Small intestine (tissue), 7 donors: ENCODE measurements around the gene COPB2. TPM values are rescaled to one million over a fixed set of nuclear protein-coding genes. Genes with fewer than 3 reads are reported as not detected.
"Not testable (repeated sequence)": the region's sequence is repeated elsewhere in the genome, so short reads cannot be mapped to it uniquely, and the experiment has no call there.

Experiments
- DNase-seq, 2 donors: peaks; one replicate each; pipeline versions ENCODE4 v3.0.0 to v3.0.0-alpha.2; 2013
- FAIRE-seq: peaks from 2 replicates; lab custom pipeline; 2012; peaks lifted over from hg19 to GRCh38; lab: Jason Lieb, UNC
- H3K27ac ChIP-seq, 3 donors: one replicate each; pipeline ENCODE4 v1.5.1; 2013; ENCODE audit warnings: low read length in 2 of 3, mild to moderate bottlenecking in 2 of 3, control low read depth in 1 of 3, inconsistent platforms in 1 of 3, low read depth in 1 of 3, moderate library complexity in 1 of 3
- H3K27me3 ChIP-seq, 3 donors: one replicate each; pipeline ENCODE4 v1.6.1; 2013; ENCODE audit warnings: low read length in 3 of 3, inconsistent platforms in 1 of 3; ENCODE audit not compliant: control insufficient read depth in 3 of 3, insufficient read depth in 3 of 3
- H3K36me3 ChIP-seq, 3 donors: one replicate each; pipeline ENCODE4 v1.6.1; 2013; ENCODE audit warnings: low read length in 3 of 3, inconsistent platforms in 1 of 3, low read depth in 1 of 3, mild to moderate bottlenecking in 1 of 3, moderate library complexity in 1 of 3; ENCODE audit not compliant: control insufficient read depth in 3 of 3, insufficient read depth in 2 of 3
- H3K4me1 ChIP-seq, 3 donors: one replicate each; pipeline ENCODE4 v1.6.1; 2013; ENCODE audit warnings: low read length in 2 of 3, inconsistent platforms in 1 of 3, low read depth in 1 of 3, mild to moderate bottlenecking in 1 of 3, moderate library complexity in 1 of 3; ENCODE audit not compliant: control insufficient read depth in 3 of 3, insufficient read depth in 2 of 3
- H3K4me3 ChIP-seq, 3 donors: one replicate each; pipeline ENCODE4 v1.5.1; 2013; ENCODE audit warnings: low read length in 3 of 3, control low read depth in 1 of 3, inconsistent platforms in 1 of 3, low read depth in 1 of 3, mild to moderate bottlenecking in 1 of 3, moderate library complexity in 1 of 3
- H3K9me3 ChIP-seq, 2 donors: one replicate each; pipeline ENCODE4 v1.6.1; 2013; ENCODE audit warnings: low read depth in 1 of 2, low read length in 1 of 2; ENCODE audit not compliant: control insufficient read depth in 2 of 2, insufficient read depth in 1 of 2
- WGBS, 3 donors: extraction: QIAGEN DNeasy Blood & Tissue Kit; methylation state at CpG; one replicate each; pipeline ENCODE4 v1.1.7; 2013; 5-methylcytosine and 5-hydroxymethylcytosine counted together
- polyA plus RNA-seq, 4 donors: library from polyadenylated mRNA; stranded (reverse) in 3 of 4; unstranded in 1 of 4; fragments of 200-250 nt in 3 of 4; fragments of 120-200 nt in 1 of 4; gene quantifications; one replicate each; pipeline versions ENCODE4 v1.2.1 to v1.2.3, GENCODE V29; 2013
- donor health status: healthy with polysubstance abuse.
- donor health status: control.
- donor health status: control.
- donor health status: Bipolar disorder and iron deficiency.
- donor health status: healthy.

Gene COPB2
- polyA plus RNA-seq, 4 donors: 53.5 to 128 (median 67.5) TPM

DNA sequence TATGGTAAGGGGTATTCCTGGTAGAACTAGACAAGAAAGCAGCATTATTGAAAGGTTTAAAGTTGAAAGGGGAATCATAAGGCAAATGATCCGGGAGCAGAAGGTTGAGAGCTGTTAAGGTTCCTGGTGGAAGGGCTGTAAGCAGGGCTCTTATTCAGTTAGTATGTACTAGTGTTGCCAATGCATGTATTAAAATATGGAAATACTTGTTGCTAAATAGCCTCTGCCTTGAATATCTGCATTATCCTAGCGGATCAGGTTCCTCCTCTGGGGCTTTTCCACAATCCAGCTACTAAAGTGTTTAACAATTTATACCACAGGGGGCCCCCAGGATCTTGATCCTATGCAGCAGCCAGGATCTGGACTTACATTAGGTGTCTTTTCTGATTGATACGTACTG, 7.3 kb upstream of the COPB2 start:
- Histone ChIP-seq H3K36me3 (no peaks in the 10 kb centered on the region), H3K4me3 (no peak overlapping the region), H3K27ac (no peak overlapping the region), H3K27me3 (no peaks in the 10 kb centered on the region), H3K9me3 (peaks cover 0 to under 1% of the 10 kb centered on the region in 2 donors), H3K4me1 (no peaks in the 10 kb centered on the region)
- no peak for DNase-seq
- WGBS, 3 donors: 93% methylated on average over 3 of the region's 3 CpGs
- FAIRE-seq: no peak

GRCh38 chr3:139394116-139394515, 4.7 kb upstream of the COPB2 start:
- no peaks in the 10 kb centered on the region for H3K36me3 ChIP-seq
- H3K27ac ChIP-seq: no peak overlapping the region
- no peaks in the 10 kb centered on the region for H3K9me3 ChIP-seq
- H3K4me1 ChIP-seq: peaks cover 0 to 11% (median 0%) of the 10 kb centered on the region in 3 donors
- FAIRE-seq (no peak), DNase-seq (no peak)
- H3K27me3 ChIP-seq: no peaks in the 10 kb centered on the region
- H3K4me3 ChIP-seq: no peak overlapping the region

- peak overlapping the region; percentile 76 to 97 (median 94) for H3K27ac ChIP-seq
- no peaks in the 10 kb centered on the region for H3K27me3 ChIP-seq
- DNase-seq (peak in 1 of 2 donors; percentile 38), FAIRE-seq (no peak)
- no peaks in the 10 kb centered on the region for H3K9me3 ChIP-seq
- 1 to 2% (median 1%) methylated on average over 25 of the region's 25 CpGs for WGBS, 3 donors
- peak overlapping the region; percentile 90 to 95 (median 94) for H3K4me3 ChIP-seq
- peaks cover 0 to 13% (median 8%) of the 10 kb centered on the region in 3 donors for H3K4me1 ChIP-seq
- no peaks in the 10 kb centered on the region for H3K36me3 ChIP-seq
Observed at GRCh38 chr3:139388821-139389551, 461 bp downstream of the COPB2 start.

- FAIRE-seq (no peak), DNase-seq (no peak)
- H3K27me3 ChIP-seq: no peaks in the 10 kb centered on the region
- peaks cover 0 to 2% (median 0%) of the 10 kb centered on the region in 3 donors for H3K36me3 ChIP-seq
- H3K4me1 ChIP-seq: peaks cover 0 to 13% (median 8%) of the 10 kb centered on the region in 3 donors
- H3K4me3 ChIP-seq: peak overlapping the region in 2 of 3 donors; percentile 90 to 95
- no peaks in the 10 kb centered on the region for H3K9me3 ChIP-seq
- 49 to 76% (median 49%) methylated on average over 10 of the region's 10 CpGs for WGBS, 3 donors
- no peak overlapping the region for H3K27ac ChIP-seq
Observed at GRCh38 chr3:139388077-139388476, 1.4 kb downstream of the COPB2 start.

DNA sequence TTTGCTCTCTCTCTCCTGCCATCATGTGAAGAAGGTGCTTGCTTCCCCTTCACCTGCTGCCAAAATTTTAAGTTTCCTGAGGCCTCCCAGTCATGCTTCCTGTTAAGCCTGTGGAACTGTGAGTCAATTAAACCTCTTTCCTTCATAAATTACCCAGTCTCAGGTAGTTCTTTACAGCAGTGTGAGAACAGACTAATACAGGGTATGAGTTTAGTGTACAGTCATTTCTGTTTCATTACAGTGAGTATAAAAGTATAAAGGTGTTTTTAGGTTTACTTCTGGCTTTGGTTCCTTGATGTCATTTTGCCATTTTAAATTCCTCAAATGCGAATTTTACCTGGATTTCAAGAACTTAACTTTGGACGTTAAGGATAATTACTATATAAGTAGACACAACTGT, 7.2 kb downstream of the COPB2 start:
- H3K4me1 ChIP-seq, DNase-seq, H3K9me3 ChIP-seq, H3K4me3 ChIP-seq, FAIRE-seq, H3K27me3 ChIP-seq, H3K27ac ChIP-seq, H3K36me3 ChIP-seq: not testable (repeated sequence)
- 76 to 92% (median 89%) methylated on average over 2 of the region's 2 CpGs for WGBS, 3 donors

DNA sequence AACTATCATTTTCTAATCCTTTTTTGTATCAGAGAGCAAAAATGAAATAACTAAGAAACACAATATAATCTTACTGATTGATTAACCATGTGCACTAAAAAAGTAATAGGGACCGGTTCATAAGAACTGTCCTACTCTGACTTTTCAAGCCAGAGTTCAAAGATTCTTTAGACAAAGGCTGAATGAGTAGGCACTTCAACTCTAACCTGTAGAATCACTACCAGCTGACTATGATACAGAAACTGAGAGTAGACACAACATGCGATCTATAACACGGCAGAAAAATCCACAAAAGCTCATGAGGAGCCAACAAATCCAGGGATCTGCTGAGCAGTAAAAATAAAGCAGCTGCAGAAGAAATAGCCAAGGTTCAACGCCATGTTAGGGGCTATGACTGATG, 8.9 kb downstream of the COPB2 start:
- WGBS, 3 donors: 81 to 89% (median 89%) methylated on average over 4 of the region's 4 CpGs
- FAIRE-seq: no peak
- no peak for DNase-seq
- Histone ChIP-seq H3K36me3 (peaks cover 0 to 15% (median 6%) of the 10 kb centered on the region in 3 donors), H3K4me3 (no peak overlapping the region), H3K27ac (no peak overlapping the region), H3K9me3 (no peaks in the 10 kb centered on the region), H3K27me3 (no peaks in the 10 kb centered on the region), H3K4me1 (no peaks in the 10 kb centered on the region)

- H3K27me3 ChIP-seq: no peaks in the 10 kb centered on the region
- no peaks in the 10 kb centered on the region for H3K4me1 ChIP-seq
- FAIRE-seq: no peak
Observed at GRCh38 chr3:139378587-139379241, 10.7 kb downstream of the COPB2 start.

GRCh38 chr3:139377378-139377777, 12.1 kb downstream of the COPB2 start:
- WGBS, 3 donors: 69 to 80% (median 72%) methylated on average over 3 of the region's 3 CpGs
- Histone ChIP-seq H3K9me3 (no peaks in the 10 kb centered on the region), H3K4me3 (no peak overlapping the region), H3K27me3 (no peaks in the 10 kb centered on the region), H3K36me3 (peaks cover 9 to 22% (median 18%) of the 10 kb centered on the region in 3 donors), H3K27ac (no peak overlapping the region), H3K4me1 (no peaks in the 10 kb centered on the region)
- DNase-seq: peak in 1 of 2 donors; percentile 12
- FAIRE-seq: no peak

More at GRCh38 chr3:139378587-139379241, 10.7 kb downstream of the COPB2 start:
- 77 to 90% (median 88%) methylated on average over 3 of the region's 3 CpGs for WGBS, 3 donors
- DNase-seq: no peak
- peaks cover 5 to 17% (median 10%) of the 10 kb centered on the region in 3 donors for H3K36me3 ChIP-seq
- H3K9me3 ChIP-seq: no peaks in the 10 kb centered on the region
- no peak overlapping the region for H3K4me3 ChIP-seq
- no peak overlapping the region for H3K27ac ChIP-seq
